GM18511 (cell line): ENCODE results near the gene PPP1R3D.
"Not testable (repeated sequence)": the region's sequence is repeated elsewhere in the genome, so short reads cannot be mapped to it uniquely, and the experiment has no call there.

Experiments used
- ATAC-seq: cut with Tn5 transposase; IDR thresholded peaks from one replicate; pipeline ENCODE4 v1.9.1; 2021; ENCODE audit warnings: mild to moderate bottlenecking, moderate library complexity; ENCODE audit not compliant: unreplicated experiment

PPP1R3D gene

DNA sequence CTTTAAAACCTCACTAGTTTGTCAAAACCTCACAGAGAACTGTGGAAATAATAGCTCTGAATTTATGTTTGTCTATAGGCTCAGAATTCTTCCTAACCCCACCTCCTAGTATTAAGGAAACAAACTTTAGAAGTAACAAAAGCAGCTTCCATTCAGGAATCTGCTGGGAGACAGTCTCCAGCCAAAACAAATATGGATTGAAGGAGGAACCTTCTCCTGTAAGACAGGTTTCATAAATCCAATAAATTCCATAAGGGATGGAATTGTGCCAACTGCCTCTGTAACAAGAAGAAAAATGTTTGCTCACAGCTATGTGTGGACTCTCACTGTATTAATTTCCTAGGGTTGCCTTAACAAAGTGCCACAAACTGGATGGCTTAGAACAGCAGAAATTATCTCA is 14.2 kb downstream of the PPP1R3D start:
- no peak for ATAC-seq

DNA sequence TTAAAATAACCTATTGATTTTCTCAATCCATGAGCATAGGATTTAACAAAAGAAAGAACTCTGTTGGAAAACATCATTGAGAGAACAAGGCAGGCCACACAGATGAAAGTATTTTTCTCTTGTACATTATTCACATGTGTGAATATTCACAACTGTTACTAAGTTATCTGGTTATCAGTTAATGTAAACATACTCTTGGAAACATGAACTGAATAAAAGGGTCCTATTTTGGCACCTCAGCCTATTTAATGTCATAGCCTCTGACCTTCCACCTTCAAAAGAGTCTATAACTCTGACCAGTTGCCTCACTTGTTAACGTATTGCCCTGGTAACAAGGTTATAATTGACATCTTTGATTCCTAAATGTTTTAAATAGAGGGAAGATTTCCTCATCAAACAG is 14.7 kb downstream of the PPP1R3D start:
- ATAC-seq: no peak

- no peak for ATAC-seq
Observed at GRCh38 chr20:59923514-59923913, 16.6 kb downstream of the PPP1R3D start.

DNA sequence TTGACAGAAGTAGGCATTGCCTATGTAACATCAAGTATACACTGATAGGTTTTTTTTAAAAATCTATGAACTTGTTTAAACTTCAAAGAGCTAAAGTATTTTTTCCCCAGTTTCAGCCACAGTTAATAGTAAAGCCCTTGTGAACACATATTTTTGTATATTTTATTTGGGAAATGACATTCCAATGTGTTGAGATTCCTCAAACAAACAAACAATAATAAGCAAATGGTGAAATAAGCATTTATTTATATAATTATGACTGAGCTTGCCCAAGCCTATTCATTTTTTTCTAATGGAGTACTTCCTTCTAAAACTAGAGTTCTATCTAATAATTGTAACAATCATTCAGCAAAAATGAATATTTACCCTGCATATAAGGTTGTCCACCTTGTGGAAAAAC is 19.2 kb downstream of the PPP1R3D start:
- ATAC-seq: no peak

GRCh38 chr20:59912609-59913008 is 27.5 kb downstream of the PPP1R3D start:
- ATAC-seq: no peak

- ATAC-seq: no peak
Observed at GRCh38 chr20:59911041-59911440, 29.1 kb downstream of the PPP1R3D start.

- ATAC-seq: no peak
Observed at GRCh38 chr20:59908855-59909254, 31.2 kb downstream of the PPP1R3D start.

DNA sequence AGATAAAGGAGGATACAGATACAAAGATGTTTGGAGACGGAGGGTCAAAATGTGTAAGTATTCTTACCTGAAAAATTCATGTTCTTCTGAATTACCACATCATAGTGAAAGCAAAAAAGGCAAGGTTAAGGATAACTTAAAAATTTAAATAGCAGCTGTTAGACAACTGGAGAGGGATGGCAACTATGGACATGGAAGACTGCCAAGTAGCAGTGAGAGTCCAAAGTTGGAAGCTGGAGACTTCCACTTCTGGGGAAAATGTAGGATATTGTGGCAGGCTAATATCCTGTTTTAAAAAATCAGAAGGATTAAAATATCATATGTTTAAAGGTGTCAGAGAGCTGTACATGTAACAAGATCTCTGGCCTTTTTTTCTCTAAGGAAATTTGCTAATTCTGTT is 36.5 kb downstream of the PPP1R3D start:
- no peak for ATAC-seq

DNA sequence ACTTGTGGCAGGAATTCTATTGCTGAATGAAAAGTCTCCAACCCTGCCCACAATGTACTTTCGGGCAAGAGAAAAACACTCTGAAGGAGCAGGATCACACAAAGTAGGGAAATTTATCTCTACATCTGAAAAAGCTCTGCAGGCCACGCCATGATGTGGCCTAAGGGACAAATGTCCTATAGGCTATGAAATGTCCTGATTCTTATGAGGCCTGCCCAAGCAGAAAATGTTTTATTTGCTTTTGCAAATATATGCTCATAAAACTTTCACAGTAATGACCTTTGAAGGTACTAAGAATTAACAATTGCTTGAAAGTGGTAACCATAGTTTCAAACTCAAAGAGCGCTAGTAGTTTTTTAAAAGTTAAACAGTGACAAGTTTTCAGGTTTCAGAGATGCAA is 37.6 kb downstream of the PPP1R3D start:
- ATAC-seq: no peak

- no peak for ATAC-seq
Observed at GRCh38 chr20:59895908-59896307, 44.2 kb downstream of the PPP1R3D start.

GRCh38 chr20:59891581-59891980 is 48.5 kb downstream of the PPP1R3D start:
- no peak for ATAC-seq

- ATAC-seq: not testable (repeated sequence)
Observed at GRCh38 chr20:59890035-59890434, 50.1 kb downstream of the PPP1R3D start.

DNA sequence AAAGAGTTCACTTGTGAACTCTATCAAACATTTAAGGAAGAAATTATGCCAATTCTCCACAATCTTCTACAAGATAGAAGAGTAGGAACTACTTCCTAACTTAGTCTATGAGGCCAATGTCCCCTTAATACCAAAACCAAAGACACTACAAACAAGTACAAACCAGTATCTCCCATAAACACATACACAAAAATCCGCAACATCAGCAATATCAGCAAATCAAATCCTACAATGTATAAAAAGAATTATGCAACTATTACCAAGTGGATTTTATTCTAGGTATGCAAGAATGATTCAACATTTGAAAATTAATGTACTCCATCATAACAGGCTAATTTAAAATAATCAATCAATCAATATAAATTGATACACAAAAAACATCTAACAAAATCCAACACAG is 52.1 kb downstream of the PPP1R3D start:
- ATAC-seq: no peak
